Vagina (tissue), 2 donors: ENCODE data around the gene OPTC.

Experiments
- CTCF ChIP-seq, 3 experiments: fragments of 450-650 bp in 2 of 3; fragments of 200-600 bp in 1 of 3; sonication (generic) in 1 of 3; IDR thresholded peaks; one replicate each; pipeline ENCODE4 v1.5.1; 2017 to 2019; ENCODE audit warnings: antibody characterized with exemption in 3 of 3, mild to moderate bottlenecking in 2 of 3, moderate library complexity in 2 of 3
- POLR2A ChIP-seq, 2 donors: fragments of 450-650 bp; IDR thresholded peaks; one replicate each; pipeline ENCODE4 v1.6.1; 2017; ENCODE audit warnings: antibody characterized with exemption in 2 of 2, mild to moderate bottlenecking in 2 of 2, moderate library complexity in 2 of 2
- POLR2AphosphoS5 ChIP-seq, 2 donors: sonication (generic); formaldehyde crosslinking; IDR thresholded peaks; one replicate each; pipeline ENCODE4 v1.9.0; 2017; ENCODE audit warnings: antibody characterized with exemption in 2 of 2, mild to moderate bottlenecking in 2 of 2, low read depth in 1 of 2; ENCODE audit not compliant: insufficient read depth in 1 of 2

GRCh38 chr1:203523667-203524066 lies 29.7 kb downstream of the OPTC start:
- TF ChIP-seq CTCF (IDR thresholded peaks at IDR 0.05) (no peak), POLR2A (IDR thresholded peaks at IDR 0.05) (no peak), POLR2AphosphoS5 (IDR thresholded peaks at IDR 0.05; ENCODE audit: insufficient read depth in 1 of 2, low read depth in 1 of 2) (no peak)
